ENCODE data around the gene GDI1. TPM values are rescaled to one million over a fixed set of nuclear protein-coding genes. Genes with fewer than 3 reads are reported as not detected.
A peak's percentile ranks its signal among the peaks of the same experiment; 100 is the strongest.

The GDI1 gene
- polyA plus RNA-seq, 2 of the 4 experiments (the other 2 are of a cell fraction) = 124 to 128 TPM

- TF ChIP-seq, protein P1, sequence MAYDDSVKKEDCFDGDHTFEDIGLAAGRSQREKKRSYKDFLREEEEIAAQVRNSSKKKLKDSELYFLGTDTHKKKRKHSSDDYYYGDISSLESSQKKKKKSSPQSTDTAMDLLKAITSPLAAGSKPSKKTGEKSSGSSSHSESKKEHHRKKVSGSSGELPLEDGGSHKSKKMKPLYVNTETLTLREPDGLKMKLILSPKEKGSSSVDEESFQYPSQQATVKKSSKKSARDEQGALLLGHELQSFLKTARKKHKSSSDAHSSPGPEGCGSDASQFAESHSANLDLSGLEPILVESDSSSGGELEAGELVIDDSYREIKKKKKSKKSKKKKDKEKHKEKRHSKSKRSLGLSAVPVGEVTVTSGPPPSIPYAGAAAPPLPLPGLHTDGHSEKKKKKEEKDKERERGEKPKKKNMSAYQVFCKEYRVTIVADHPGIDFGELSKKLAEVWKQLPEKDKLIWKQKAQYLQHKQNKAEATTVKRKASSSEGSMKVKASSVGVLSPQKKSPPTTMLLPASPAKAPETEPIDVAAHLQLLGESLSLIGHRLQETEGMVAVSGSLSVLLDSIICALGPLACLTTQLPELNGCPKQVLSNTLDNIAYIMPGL (CRISPR knock-in tag; IDR thresholded peaks at IDR 0.05; ENCODE audit: borderline replicate concordance) = no peak
- TF ChIP-seq FOXS1 (CRISPR knock-in tag; IDR thresholded peaks at IDR 0.05) (peak; percentile 73), MAZ (IDR thresholded peaks at IDR 0.05; ENCODE audit: borderline replicate concordance, low read depth, low read length) (no peak), SREBF2 (IDR thresholded peaks at IDR 0.05) (no peak), ATOH8 (CRISPR knock-in tag; IDR thresholded peaks at IDR 0.05; ENCODE audit: low read depth) (peak; percentile 80; the same call in 1 of the 2 replicates)
- TF ChIP-seq, protein P2, sequence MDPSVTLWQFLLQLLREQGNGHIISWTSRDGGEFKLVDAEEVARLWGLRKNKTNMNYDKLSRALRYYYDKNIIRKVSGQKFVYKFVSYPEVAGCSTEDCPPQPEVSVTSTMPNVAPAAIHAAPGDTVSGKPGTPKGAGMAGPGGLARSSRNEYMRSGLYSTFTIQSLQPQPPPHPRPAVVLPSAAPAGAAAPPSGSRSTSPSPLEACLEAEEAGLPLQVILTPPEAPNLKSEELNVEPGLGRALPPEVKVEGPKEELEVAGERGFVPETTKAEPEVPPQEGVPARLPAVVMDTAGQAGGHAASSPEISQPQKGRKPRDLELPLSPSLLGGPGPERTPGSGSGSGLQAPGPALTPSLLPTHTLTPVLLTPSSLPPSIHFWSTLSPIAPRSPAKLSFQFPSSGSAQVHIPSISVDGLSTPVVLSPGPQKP (IDR thresholded peaks at IDR 0.05; ENCODE audit: low read depth, low read length) = no peak
Observed at GRCh38 chrX:154478728-154479622, 42.0 kb downstream of the GDI1 start, which contains the start of gene LAGE3 (continued).

- H3K4me3 ChIP-seq = no peak overlapping the region
- DNase-seq (ENCODE audit: low read depth in 1 of 2, low spot score in 1 of 2) (no peak), ATAC-seq (no peak), FAIRE-seq (no peak)
- peaks cover 21% of the 10 kb centered on the region for H3K4me1 ChIP-seq
- no peak overlapping the region for H3K4me2 ChIP-seq
- no peaks in the 10 kb centered on the region for H3K9me3 ChIP-seq
- 83% methylated on average over 5 of the region's 5 CpGs for WGBS (ENCODE audit: missing lambda C conversion rate)
- TF ChIP-seq PBX3 (IDR thresholded peaks at IDR 0.05) (no peak), CEBPB (IDR thresholded peaks at IDR 0.05) (no peak), HOXA7 (CRISPR knock-in tag; IDR thresholded peaks at IDR 0.05) (no peak), REST (IDR thresholded peaks at IDR 0.05) (no peak), RARB (CRISPR knock-in tag; IDR thresholded peaks at IDR 0.05) (no peak), EHMT2 (IDR thresholded peaks at IDR 0.05; ENCODE audit: low read depth) (no peak), HOXB13 (CRISPR knock-in tag; IDR thresholded peaks at IDR 0.05; ENCODE audit: low read depth) (no peak)
- ChIA-PET CTCF (interaction anchor here (1.8 kb wide), 1 partner anchor 9 kb away, joined by 6 read pairs; the partner anchor contains the start of gene SLC10A3), POLR2A (interaction anchor here (1.1 kb wide), 1 partner anchor 9 kb away, joined by 4 read pairs; the partner anchor contains the start of gene SLC10A3)
- H3K27ac ChIP-seq = no peak overlapping the region
Observed at GRCh38 chrX:154481195-154481594, 44.2 kb downstream of the GDI1 start.
